PC-9 (cell line): ENCODE measurements around the gene TBC1D22B. TPM values are rescaled to one million over a fixed set of nuclear protein-coding genes. Genes with fewer than 3 reads are reported as not detected.

Experiments
- BruUV-seq: library from RNA; stranded (reverse); fragments of 400-500 nt; replicated peaks from 2 replicates; lab custom pipeline; 2021; lab: Mats Ljungman, UMichigan
- CTCF ChIA-PET: fragments of 300-600 bp; sonication (Branson Sonifier 250); formaldehyde crosslinking; loops from one replicate; lab custom pipeline; 2022; ENCODE audit warnings: antibody characterized with exemption; lab: Charles Lee
- POLR2A ChIA-PET: fragments of 300-600 bp; sonication (Branson Sonifier 250); formaldehyde crosslinking; loops from one replicate; lab custom pipeline; 2022; ENCODE audit warnings: antibody characterized with exemption; ENCODE audit not compliant: unreplicated experiment; lab: Charles Lee
- DNase-seq, 2 experiments: peaks; one replicate each; pipeline versions ENCODE4 v3.0.0 to v3.0.0-alpha.2; 2015 to 2022; ENCODE audit warnings: mixed read lengths in 1 of 2
- H2AFZ ChIP-seq: fragments of 200-600 bp; sonication (generic); 2 replicates; pipeline ENCODE4 v1.8.1; 2017; ENCODE audit warnings: antibody characterized with exemption
- H3F3A ChIP-seq: fragments of 200-600 bp; sonication (generic); 2 replicates; pipeline ENCODE4 v1.8.1; 2017; ENCODE audit warnings: antibody characterized with exemption, mild to moderate bottlenecking, low read depth; ENCODE audit not compliant: insufficient read depth
- H3K27ac ChIP-seq: fragments of 200-600 bp; sonication (generic); 2 replicates; pipeline ENCODE4 v1.6.1; 2016; ENCODE audit warnings: mixed run types
- H3K27me3 ChIP-seq: fragments of 200-600 bp; sonication (generic); 2 replicates; pipeline ENCODE4 v1.6.1; 2016; ENCODE audit warnings: low read depth, mixed run types; ENCODE audit not compliant: insufficient read depth
- H3K36me3 ChIP-seq: fragments of 200-600 bp; sonication (generic); 2 replicates; pipeline ENCODE4 v1.6.1; 2016; ENCODE audit warnings: low read depth, mixed run types
- H3K4me1 ChIP-seq: fragments of 200-600 bp; sonication (generic); replicated peaks from 2 replicates; pipeline ENCODE4 v1.6.1; 2016; ENCODE audit warnings: mixed run types; ENCODE audit not compliant: insufficient read depth
- H3K4me2 ChIP-seq: fragments of 200-600 bp; sonication (generic); 2 replicates; pipeline ENCODE4 v1.6.1; 2017; ENCODE audit warnings: mixed run types
- H3K4me3 ChIP-seq: fragments of 200-600 bp; sonication (generic); 2 replicates; pipeline ENCODE4 v1.6.1; 2016; ENCODE audit warnings: mixed run types
- H3K79me2 ChIP-seq: fragments of 200-600 bp; sonication (generic); 2 replicates; pipeline ENCODE4 v1.6.1; 2017; ENCODE audit warnings: low read depth, mixed run types
- H3K9me2 ChIP-seq: fragments of 200-600 bp; sonication (generic); 2 replicates; pipeline ENCODE4 v1.8.1; 2017; ENCODE audit warnings: mild to moderate bottlenecking; ENCODE audit not compliant: insufficient read depth
- H3K9me3 ChIP-seq: fragments of 200-600 bp; sonication (generic); 2 replicates; pipeline ENCODE4 v1.8.1; 2016; ENCODE audit warnings: low read depth; ENCODE audit not compliant: insufficient read depth
- H4K20me1 ChIP-seq: fragments of 200-600 bp; sonication (generic); 2 replicates; pipeline ENCODE4 v1.8.1; 2017; ENCODE audit not compliant: insufficient read depth
- CTCF ChIP-seq: fragments of 200-600 bp; sonication (generic); conservative IDR thresholded peaks from 2 replicates; pipeline ENCODE4 v1.6.1; 2017; ENCODE audit warnings: mixed run types, antibody characterized with exemption, mild to moderate bottlenecking, moderate library complexity
- EZH2 ChIP-seq: fragments of 200-600 bp; sonication (generic); IDR thresholded peaks from 2 replicates; pipeline ENCODE4 v1.8.0; 2017; ENCODE audit warnings: antibody characterized with exemption, low read depth
- intact Hi-C: fragments of 100-400 bp; cut with micrococcal nuclease; formaldehyde crosslinking; loops from one replicate; pipeline ENCODE4 v1.10.0; 2022; ENCODE audit not compliant: unreplicated experiment
- total RNA-seq: library from RNA; stranded (reverse); gene quantifications from 2 replicates; pipeline ENCODE4 v1.2.3, GENCODE V29; 2021

The TBC1D22B gene
- total RNA-seq, 1 experiment from 2014 or later: 14.6 TPM

- intact Hi-C loops: loop anchor here (1.0 to 5.0 kb wide), 3 partner anchors 108 to 294 kb away; no protein-coding TSS in a partner anchor
- Histone ChIP-seq H3K79me2 (no peaks in the 10 kb centered on the region), H2AFZ (no peak overlapping the region), H3F3A (peaks cover 10% of the 10 kb centered on the region; the same call in 1 of the 2 replicates), H3K4me3 (no peak overlapping the region), H3K36me3 (peaks cover 17% of the 10 kb centered on the region), H4K20me1 (no peaks in the 10 kb centered on the region), H3K4me1 (peaks cover 14% of the 10 kb centered on the region), H3K4me2 (no peak overlapping the region), H3K9me3 (no peaks in the 10 kb centered on the region), H3K27me3 (no peaks in the 10 kb centered on the region), H3K9me2 (no peaks in the 10 kb centered on the region), H3K27ac (no peak overlapping the region)
- POLR2A ChIA-PET: no interaction called here
- DNase-seq: no peak
- CTCF ChIA-PET: no interaction called here
- no TSS peak for BruUV-seq
- TF ChIP-seq EZH2 (no peak), CTCF (peak; percentile 28; the same call in 1 of the 2 replicates)
These were observed 57.6 kb downstream of the TBC1D22B start for GRCh38 chr6:37315157-37315515.

- no peak overlapping the region for H2AFZ ChIP-seq
- no peak for DNase-seq
- H3K4me1 ChIP-seq: peaks cover 16% of the 10 kb centered on the region
- H3K27me3 ChIP-seq: no peaks in the 10 kb centered on the region
- intact Hi-C loops: loop anchor here (5.0 kb wide), 1 partner anchor 109 kb away; no protein-coding TSS in a partner anchor
- H3K4me3 ChIP-seq: no peak overlapping the region
- no peak for TF ChIP-seq CTCF
- TF ChIP-seq EZH2: no peak
- ChIA-PET POLR2A (no interaction called here), CTCF (no interaction called here)
- H3K79me2 ChIP-seq: no peaks in the 10 kb centered on the region
- H3K9me3 ChIP-seq: no peaks in the 10 kb centered on the region
- H4K20me1 ChIP-seq: no peaks in the 10 kb centered on the region
- H3K27ac ChIP-seq: no peak overlapping the region
- no peaks in the 10 kb centered on the region for H3K9me2 ChIP-seq
- H3K4me2 ChIP-seq: no peak overlapping the region
- BruUV-seq: no TSS peak
- peaks cover 20% of the 10 kb centered on the region for H3K36me3 ChIP-seq
- H3F3A ChIP-seq: peaks cover 17% of the 10 kb centered on the region; the same call in 1 of the 2 replicates
These were observed 58.5 kb downstream of the TBC1D22B start for GRCh38 chr6:37316071-37316470.

- intact Hi-C loops: loop anchor here (5.0 kb wide), 1 partner anchor 110 kb away; no protein-coding TSS in a partner anchor
- DNase-seq: no peak
- Histone ChIP-seq H2AFZ (no peak overlapping the region), H3F3A (peaks cover 17% of the 10 kb centered on the region; the same call in 1 of the 2 replicates), H3K9me2 (no peaks in the 10 kb centered on the region), H3K4me3 (no peak overlapping the region), H3K9me3 (no peaks in the 10 kb centered on the region), H3K36me3 (peaks cover 21% of the 10 kb centered on the region; the same call in 1 of the 2 replicates), H4K20me1 (no peaks in the 10 kb centered on the region), H3K27me3 (no peaks in the 10 kb centered on the region), H3K27ac (no peak overlapping the region), H3K79me2 (no peaks in the 10 kb centered on the region), H3K4me1 (peaks cover 16% of the 10 kb centered on the region), H3K4me2 (no peak overlapping the region)
- no TSS peak for BruUV-seq
- TF ChIP-seq CTCF (no peak), EZH2 (no peak)
- ChIA-PET POLR2A (no interaction called here), CTCF (no interaction called here)
These were observed 59.9 kb downstream of the TBC1D22B start for GRCh38 chr6:37317312-37318038.
